T-helper 9 cell (primary cell): ENCODE measurements around the gene CCDC74A.
"Not testable (repeated sequence)": the region's sequence is repeated elsewhere in the genome, so short reads cannot be mapped to it uniquely, and the experiment has no call there.

Experiments used
- DNase-seq: peaks from one replicate; pipeline ENCODE4 v3.0.0-alpha.2; 2020
- total RNA-seq, 2 donors: gene quantifications; one replicate each; lab custom pipeline; 2026; lab: John Stamatoyannopoulos, UW

The CCDC74A gene
- 0.97 to 5.5 reads per million in 2 donors for total RNA-seq

DNA sequence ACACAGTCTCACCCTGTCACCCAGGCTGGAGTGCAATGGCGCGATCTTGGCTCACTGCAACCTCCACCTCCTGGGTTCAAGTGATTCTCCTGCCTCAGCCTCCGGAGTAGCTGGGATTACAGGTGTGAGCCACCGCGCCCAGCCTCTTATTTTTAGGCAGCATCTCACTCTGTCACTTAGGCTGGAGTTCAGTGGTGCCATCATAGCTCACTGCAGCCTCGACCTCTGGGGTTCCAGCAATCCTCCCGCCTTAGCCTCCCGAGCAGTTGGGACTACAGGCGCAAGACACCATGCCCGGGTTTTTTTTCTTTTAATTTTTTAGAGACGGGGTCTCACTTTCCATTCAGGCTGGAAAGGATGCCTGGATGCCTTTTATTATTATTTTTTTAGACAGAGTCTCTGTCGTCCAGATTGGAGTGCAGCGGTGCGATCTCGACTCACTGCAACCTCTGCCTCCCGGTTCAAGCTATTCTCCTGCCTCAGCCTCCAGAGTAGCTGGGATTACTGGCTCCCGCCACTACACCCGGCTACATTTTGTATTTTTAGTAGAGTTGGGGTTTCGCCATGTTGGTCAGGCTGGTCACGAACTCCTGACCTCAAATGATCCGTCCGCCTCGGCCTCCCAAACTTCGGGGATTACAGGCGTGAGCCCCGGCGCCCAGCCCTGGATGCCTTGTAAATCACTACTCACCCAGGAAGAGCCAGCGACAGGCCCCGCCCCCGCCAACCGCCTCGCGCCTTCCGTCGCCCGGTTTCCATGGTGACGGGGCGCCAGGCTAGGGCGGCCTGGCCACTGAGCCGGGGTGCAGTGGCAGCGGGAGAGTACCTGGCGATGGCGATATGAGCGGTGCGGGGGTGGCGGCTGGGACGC, at the start of gene CCDC74A:
Gene CCDC74A, plus strand, starts transcription at position 758 of the 871 bp plus-strand sequence. Its CDS starts 83 bp downstream, at position 841.
- peak; percentile 70 for DNase-seq

DNA sequence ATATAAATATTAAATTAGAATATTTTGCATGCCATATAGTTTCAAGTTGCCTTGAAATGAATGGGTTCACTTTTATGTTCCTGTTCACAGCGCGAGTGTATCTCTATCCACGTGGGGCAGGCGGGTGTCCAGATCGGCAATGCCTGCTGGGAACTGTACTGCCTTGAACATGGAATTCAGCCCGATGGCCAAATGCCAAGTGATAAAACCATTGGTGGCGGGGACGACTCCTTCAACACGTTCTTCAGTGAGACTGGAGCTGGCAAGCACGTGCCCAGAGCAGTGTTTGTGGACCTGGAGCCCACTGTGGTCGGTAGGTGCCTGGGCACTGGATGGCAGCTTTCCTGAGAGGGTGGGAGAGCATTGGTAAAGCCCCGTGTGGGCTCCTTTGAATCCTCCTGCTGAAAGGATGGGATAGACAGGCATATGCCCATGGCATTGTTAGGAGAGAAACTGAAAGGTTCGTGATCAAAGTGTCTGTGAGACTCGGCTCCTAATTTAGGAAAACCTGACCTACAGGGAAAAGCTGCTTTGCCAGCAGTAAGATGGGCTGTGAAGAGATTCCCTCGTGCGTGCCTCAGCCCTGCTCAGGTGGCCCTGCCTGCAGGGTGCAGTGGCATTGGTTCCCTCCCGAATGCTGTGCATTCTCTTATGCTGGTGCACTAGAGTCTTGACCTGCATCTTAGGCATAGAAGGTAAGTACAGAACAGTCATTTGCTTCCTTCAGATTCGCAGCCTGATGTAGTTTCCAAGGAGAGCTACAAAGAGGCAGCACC, 49.4 kb upstream of the CCDC74A start:
- DNase-seq = not testable (repeated sequence)

DNA sequence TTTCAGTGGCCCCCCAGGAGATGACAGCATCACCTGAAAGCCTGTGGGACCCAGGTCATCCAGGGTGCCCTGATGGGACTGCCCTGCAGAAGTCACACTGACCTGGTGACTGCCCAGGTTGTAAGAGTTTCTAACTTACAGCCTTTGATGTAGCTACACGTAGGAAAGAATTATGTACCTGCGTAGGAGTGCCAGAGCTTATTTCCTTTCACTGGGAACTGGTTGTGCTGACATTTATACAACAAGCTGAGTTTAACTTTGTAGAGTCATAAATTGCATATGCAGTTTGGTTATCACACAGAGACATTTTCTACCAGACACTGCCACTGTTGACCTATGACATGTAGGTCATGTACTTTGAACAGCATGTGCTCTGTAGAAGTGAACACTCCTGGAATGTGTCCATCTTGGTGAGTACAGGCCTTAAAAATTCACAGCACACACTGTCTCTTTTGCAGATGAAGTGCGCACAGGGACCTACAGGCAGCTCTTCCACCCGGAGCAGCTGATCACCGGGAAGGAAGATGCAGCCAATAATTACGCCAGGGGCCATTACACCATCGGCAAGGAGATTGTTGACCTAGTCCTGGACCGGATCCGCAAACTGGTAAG, 48.7 kb upstream of the CCDC74A start:
- DNase-seq = not testable (repeated sequence)

DNA sequence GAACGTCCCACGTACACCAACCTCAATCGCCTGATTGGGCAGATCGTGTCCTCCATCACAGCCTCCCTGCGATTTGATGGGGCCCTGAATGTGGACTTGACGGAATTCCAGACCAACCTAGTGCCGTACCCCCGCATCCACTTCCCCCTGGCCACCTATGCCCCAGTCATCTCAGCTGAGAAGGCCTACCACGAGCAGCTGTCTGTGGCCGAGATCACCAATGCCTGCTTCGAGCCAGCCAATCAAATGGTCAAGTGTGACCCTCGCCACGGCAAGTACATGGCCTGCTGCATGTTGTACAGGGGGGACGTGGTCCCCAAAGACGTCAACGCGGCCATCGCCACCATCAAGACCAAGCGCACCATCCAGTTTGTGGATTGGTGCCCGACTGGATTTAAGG, 47.3 kb upstream of the CCDC74A start:
- not testable (repeated sequence) for DNase-seq

GRCh38 chr2:131482506-131483155, 45.1 kb upstream of the CCDC74A start:
- not testable (repeated sequence) for DNase-seq

DNA sequence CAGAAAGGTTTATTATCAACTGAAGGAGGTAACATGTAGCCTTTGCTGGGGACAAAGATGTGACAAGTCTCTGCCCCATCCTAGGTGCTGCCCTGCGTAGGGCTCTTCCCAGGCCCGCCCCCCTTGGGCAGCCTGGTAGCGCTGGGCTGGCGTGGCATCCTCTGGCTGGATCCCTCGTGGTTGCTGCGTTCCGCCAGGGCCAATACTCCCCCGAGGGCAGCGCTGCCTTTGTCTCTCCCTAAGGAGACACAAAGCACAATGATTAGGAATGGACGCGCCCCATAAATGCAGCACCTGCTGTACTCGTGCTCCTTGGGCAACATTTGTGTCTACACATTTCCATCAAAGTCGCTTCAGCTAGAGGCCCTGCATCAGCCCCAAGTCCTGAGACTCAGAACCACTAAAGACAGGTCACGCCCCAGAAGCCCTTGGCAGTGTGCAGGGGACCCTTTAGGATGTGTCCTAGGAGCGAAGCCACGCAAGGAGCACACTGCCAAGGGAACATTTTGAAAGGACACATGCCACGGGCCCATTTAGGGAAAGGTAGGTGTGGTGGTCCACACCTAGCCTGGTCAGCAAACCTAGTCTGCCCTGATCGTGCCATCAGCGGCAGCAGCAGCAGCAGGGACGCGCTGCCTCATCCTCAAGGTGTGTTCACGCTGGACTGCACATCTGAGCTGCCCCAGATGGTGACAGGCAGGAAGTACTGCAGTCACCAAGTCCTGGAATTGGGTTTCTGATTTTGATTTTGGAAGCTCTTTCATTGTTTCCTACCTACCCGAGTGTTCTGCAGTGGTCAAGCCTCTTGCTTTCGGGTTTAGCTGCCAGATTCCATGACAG, 43.5 kb upstream of the CCDC74A start:
- not testable (repeated sequence) for DNase-seq

DNA sequence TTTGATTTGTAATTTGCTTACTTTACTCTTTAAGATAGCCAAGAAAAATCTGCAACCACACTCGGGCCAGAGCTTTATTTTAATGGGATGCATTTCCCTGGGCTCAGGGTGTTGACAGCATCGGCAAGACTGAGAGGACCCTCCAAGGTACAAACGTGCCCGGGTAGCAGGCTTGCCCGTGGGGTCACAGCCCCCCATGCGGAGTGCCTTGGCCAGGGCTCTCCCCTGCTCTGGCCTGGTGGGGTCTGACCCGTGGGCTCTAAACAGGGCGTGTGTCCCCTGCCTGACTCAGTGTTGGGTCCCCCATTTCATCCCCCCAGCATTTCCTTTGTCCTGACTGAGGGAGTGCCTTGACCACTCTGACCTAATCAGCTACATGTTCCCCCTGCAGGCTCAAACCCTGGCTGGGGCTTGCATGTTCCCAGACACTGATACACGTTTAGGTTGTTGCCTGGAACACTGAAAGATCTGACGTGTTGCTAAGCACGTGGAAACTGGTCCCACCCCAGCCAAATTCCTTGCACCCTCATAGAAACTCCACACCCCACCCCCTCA, 42.7 kb upstream of the CCDC74A start:
- DNase-seq = not testable (repeated sequence)

GRCh38 chr2:131486201-131486902, 41.3 kb upstream of the CCDC74A start:
- not testable (repeated sequence) for DNase-seq

- no peak for DNase-seq
Observed at GRCh38 chr2:131488306-131489205, 39.1 kb upstream of the CCDC74A start.

DNA sequence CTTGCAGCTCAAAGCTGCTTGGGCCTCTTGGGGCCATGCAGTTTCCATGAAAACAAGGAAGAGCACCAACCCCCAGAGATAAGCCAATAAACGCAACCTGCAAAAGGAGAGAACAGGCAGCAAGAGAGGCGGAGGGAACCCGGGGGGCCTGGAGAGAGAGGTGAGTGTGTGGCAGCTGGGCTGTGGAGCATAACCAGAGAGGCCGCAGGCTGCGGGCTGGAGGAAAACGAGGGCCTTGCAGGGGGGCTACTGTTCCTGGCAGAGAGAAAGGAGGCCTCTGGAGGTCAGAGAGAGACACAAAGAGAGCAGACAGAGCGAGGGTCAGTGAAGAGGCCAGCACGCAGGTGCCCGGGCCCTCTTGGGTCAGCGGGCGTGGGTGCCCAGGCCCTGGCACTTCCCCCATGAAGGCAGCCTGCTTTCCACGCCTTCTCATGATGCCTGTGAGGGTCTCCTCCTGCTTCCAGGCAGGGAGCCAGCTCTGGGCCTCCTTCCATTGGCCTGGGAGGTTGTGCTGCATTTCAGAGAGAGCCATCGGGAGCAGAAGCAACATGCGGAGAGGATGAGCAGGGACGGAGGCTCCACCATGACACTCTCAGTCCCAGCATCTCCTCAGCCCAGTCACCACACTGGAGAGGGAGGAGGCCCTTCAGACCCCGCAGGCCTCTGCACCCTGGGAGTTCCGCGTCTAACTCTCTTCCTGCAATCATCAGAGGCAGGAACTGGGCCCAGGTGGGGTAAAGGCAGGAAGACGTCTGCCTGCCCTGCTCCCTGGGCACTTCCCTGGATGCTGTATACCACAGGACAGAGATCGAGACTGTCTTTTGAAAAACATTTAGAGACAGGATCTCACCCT, 36.8 kb upstream of the CCDC74A start:
- DNase-seq = peak; percentile 15

DNA sequence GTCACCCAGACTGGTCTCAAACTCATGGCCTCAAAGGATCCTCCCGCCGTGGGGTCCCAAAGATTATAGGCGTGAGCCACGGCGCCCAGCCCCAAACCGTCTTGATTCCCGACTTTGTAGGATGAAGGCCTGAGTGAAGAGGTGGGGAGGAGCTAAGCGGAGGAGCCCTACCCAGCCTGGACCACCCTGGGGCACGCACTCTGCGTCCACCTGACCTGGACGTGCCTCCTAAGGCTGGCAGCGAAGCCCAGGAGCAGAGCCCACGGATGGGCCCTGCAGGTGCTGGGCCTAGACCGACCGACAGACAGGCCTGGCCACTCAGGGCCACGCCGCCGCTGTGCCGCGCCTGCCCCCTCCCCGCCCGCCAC, 36.2 kb upstream of the CCDC74A start:
- DNase-seq = not testable (repeated sequence)

DNA sequence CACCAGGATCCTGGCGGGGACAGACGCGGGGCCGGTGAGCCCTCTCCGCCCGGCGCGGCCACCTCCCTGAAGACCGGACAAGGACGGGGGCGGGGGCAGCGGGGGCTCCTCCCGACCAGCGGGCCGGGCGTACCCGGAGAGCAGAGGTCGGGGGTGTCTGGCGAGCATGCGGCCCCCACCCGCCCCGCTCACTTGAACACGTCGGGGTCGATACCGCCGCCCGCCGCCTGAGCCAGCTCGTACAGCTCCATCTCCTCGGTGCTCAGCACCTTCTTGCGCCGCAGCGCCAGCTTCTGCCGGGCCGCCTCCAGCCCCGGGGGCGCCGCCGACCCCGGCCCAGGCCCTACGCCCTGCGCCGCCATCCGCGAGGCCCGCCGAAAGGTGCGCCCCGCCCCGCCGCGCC, 35.7 kb upstream of the CCDC74A start, which contains the start of gene MZT2A:
Gene MZT2A, minus strand, starts transcription at position 383 of the 403 bp plus-strand sequence. Its CDS starts 21 bp downstream, at position 362.
- DNase-seq = not testable (repeated sequence)

GRCh38 chr2:131492418-131493198, 35.1 kb upstream of the CCDC74A start:
- peak; percentile 89 for DNase-seq

DNA sequence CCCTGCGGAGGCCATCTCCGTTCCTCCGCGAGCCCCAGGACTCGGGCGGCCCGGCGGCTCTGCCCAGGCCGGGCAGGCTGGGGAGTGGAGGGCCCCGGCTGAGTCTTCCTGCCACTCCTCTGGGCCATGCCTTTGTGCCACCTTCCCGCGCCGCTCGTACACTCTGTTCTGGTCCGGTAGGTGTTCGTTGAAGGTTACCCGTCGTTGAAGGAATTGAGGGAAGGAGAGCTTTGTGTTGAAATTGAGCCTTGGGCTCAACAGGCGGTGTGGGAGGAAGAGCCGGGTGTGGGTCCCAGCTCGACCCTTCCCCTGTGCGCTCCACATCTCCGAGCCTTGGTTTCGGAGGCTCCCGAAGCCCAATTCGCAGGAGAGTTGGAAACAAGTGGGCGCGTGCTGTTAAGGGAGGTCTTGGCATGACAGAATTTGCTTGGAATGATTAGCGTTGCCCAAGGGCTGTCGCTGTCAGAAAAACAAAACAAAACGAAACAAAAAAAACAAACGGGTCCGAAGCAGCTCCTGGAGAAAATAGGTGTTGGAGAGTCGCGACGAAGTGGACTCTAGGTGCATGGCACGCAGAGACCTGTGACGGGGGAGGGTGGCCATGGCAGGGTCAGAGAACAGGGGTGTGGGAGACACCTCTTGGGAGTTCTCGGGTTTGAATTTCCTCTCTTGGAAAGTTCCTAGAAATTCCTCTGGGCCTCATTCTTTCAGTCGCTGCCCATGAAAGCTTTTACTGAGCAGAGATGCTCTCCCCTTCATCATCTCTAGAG, 34.3 kb upstream of the CCDC74A start:
- DNase-seq = no peak

DNA sequence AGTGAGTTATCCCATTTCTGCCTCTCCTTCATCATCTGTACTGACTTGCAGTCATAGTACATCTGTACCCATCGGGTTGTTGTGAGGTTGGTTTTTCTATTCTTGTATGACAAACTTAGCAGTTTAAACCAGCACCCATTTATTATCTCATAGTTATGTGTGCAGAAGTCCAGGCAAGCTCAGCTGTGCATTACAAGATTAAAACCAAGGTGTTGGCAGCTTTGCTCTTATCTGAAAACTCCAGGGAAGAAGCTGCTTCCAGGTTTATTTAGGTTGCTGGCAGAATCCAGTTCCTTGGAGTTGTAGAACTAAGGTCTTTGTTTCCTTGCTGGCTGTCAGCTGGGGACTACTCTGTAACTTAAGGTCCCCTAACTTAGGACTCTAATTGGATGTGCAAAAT, 32.2 kb upstream of the CCDC74A start:
- DNase-seq = not testable (repeated sequence)

DNA sequence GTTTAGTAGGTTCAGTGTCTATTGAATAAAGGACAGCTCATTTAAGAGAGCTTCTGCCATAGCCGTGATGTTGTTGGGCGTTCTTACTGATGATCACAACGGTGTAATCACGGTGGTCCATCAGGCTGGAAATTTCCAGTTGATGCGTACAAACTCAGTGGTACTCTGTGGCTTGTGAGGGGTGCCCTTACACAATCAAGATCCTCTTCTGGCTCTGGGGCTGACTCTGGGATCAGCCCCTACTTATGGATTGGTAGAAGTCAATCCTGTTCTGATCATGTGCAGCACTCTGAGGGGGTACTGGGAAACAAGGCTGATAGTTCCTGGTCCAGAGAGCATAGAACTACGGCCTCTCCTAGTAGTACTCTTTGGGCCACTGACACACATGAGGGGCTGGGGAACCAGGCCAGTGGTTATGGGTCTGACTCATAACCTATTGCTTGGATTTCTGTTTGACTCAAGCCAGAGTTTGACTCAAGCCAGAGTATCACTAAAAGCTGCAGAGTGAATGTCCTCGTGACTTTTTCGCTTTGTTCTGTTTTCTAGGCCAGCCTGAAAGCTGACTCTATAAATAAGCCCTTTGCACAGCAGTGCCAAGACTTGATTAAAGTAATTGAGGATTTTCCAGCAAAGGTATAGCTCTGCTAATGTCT, 29.2 kb upstream of the CCDC74A start:
- DNase-seq = not testable (repeated sequence)
